M059J (cell line): Measurements from ENCODE around the gene SKIC8. TPM values are rescaled to one million over a fixed set of nuclear protein-coding genes. Genes with fewer than 3 reads are reported as not detected.
A peak's percentile ranks its signal among the peaks of the same experiment; 100 is the strongest.

Source experiments
- DNase-seq: peaks from one replicate; pipeline ENCODE4 v3.0.0-alpha.2; 2012; ENCODE audit warnings: low read depth
- total RNA-seq: library from RNA; depleted of rRNA; stranded (reverse); fragments of >200 nt; shearing (Covaris generic); gene quantifications from 2 replicates; pipeline ENCODE4 v1.2.3, GENCODE V29; 2014

The SKIC8 gene
- total RNA-seq, 1 experiment from 2014 or later: 64.5 TPM

GRCh38 chr15:78322243-78322642 is 22.8 kb upstream of the SKIC8 start:
- DNase-seq: peak; percentile 73

- no peak for DNase-seq
Observed at GRCh38 chr15:78321786-78322185, 22.4 kb upstream of the SKIC8 start.

- DNase-seq: no peak
Observed at GRCh38 chr15:78321041-78321570, 21.7 kb upstream of the SKIC8 start.

GRCh38 chr15:78320183-78320582 is 20.8 kb upstream of the SKIC8 start:
- DNase-seq: no peak

GRCh38 chr15:78319588-78319987 is 20.2 kb upstream of the SKIC8 start:
- DNase-seq: no peak

- peak; percentile 30 for DNase-seq
Observed at GRCh38 chr15:78317145-78317836, 17.9 kb upstream of the SKIC8 start.

- DNase-seq: no peak
Observed at GRCh38 chr15:78316283-78317083, 17.1 kb upstream of the SKIC8 start.

- DNase-seq: peak; percentile 26
Observed at GRCh38 chr15:78315686-78316282, 16.4 kb upstream of the SKIC8 start.

- DNase-seq: no peak
Observed at GRCh38 chr15:78314181-78314581, 14.8 kb upstream of the SKIC8 start.

- DNase-seq: no peak
Observed at GRCh38 chr15:78313383-78313782, 14.0 kb upstream of the SKIC8 start.

- DNase-seq: no peak
Observed at GRCh38 chr15:78312957-78313356, 13.5 kb upstream of the SKIC8 start.

GRCh38 chr15:78312536-78312935 is 13.1 kb upstream of the SKIC8 start:
- no peak for DNase-seq

- no peak for DNase-seq
Observed at GRCh38 chr15:78311292-78311691, 11.9 kb upstream of the SKIC8 start.

- DNase-seq: peak; percentile 42
Observed at GRCh38 chr15:78308422-78309032, 9.1 kb upstream of the SKIC8 start.

GRCh38 chr15:78307976-78308375 is 8.6 kb upstream of the SKIC8 start:
- no peak for DNase-seq

GRCh38 chr15:78306176-78306774 is 6.9 kb upstream of the SKIC8 start:
- DNase-seq: peak; percentile 80

- no peak for DNase-seq
Observed at GRCh38 chr15:78304216-78305066, 5.0 kb upstream of the SKIC8 start.

GRCh38 chr15:78302579-78303312 is 3.3 kb upstream of the SKIC8 start:
- peak; percentile 79 for DNase-seq

- DNase-seq: peak; percentile 38
Observed at GRCh38 chr15:78301828-78302227, 2.4 kb upstream of the SKIC8 start.

GRCh38 chr15:78301326-78301725 is 1.9 kb upstream of the SKIC8 start:
- no peak for DNase-seq
